Endodermal cell (in vitro differentiated cells): ENCODE measurements around the gene RHOT1. TPM values are rescaled to one million over a fixed set of nuclear protein-coding genes. Genes with fewer than 3 reads are reported as not detected.
"Not testable (repeated sequence)": the region's sequence is repeated elsewhere in the genome, so short reads cannot be mapped to it uniquely, and the experiment has no call there.

Experiments used
- DNase-seq: peaks from one replicate; pipeline ENCODE4 v3.0.0-alpha.2; 2017
- H3K27ac ChIP-seq: 2 replicates; pipeline ENCODE4 v1.5.1; 2013; ENCODE audit warnings: mild to moderate bottlenecking, low read depth, low read length, moderate library complexity
- H3K27me3 ChIP-seq: 2 replicates; pipeline ENCODE4 v1.6.1; 2013; ENCODE audit warnings: mild to moderate bottlenecking, low read length, moderate library complexity; ENCODE audit not compliant: insufficient read depth, control insufficient read depth, poor library complexity, severe bottlenecking
- H3K36me3 ChIP-seq: 2 replicates; pipeline ENCODE4 v1.7.0; 2013; ENCODE audit warnings: mild to moderate bottlenecking, low read length, moderate library complexity; ENCODE audit not compliant: control insufficient read depth, insufficient read depth
- H3K4me1 ChIP-seq: one replicate; pipeline ENCODE4 v1.7.0; 2013; ENCODE audit warnings: low read length; ENCODE audit not compliant: control insufficient read depth, insufficient read depth
- H3K4me3 ChIP-seq: 2 replicates; pipeline ENCODE4 v1.5.1; 2013; ENCODE audit warnings: mild to moderate bottlenecking, low read length, moderate library complexity
- H3K9ac ChIP-seq: 2 replicates; pipeline ENCODE4 v1.6.1; 2013; ENCODE audit warnings: mild to moderate bottlenecking, low read length, moderate library complexity; ENCODE audit not compliant: poor library complexity, severe bottlenecking; ENCODE audit errors: extremely low read depth
- H3K9me3 ChIP-seq: 2 replicates; pipeline ENCODE4 v1.6.1; 2013; ENCODE audit warnings: mild to moderate bottlenecking, low read length, moderate library complexity; ENCODE audit not compliant: control insufficient read depth
- H3K27ac Mint-ChIP-seq: 2 replicates; pipeline ENCODE4 v1.8.0; 2020; ENCODE audit warnings: mixed read lengths
- H3K27me3 Mint-ChIP-seq: 2 replicates; pipeline ENCODE4 v1.8.0; 2021; ENCODE audit warnings: mild to moderate bottlenecking, mixed read lengths; ENCODE audit not compliant: insufficient read depth
- H3K36me3 Mint-ChIP-seq: 2 replicates; pipeline ENCODE4 v1.8.0; 2020; ENCODE audit warnings: low read depth, mixed read lengths
- H3K4me1 Mint-ChIP-seq: 2 replicates; pipeline ENCODE4 v1.8.0; 2020; ENCODE audit warnings: mixed read lengths
- H3K4me3 Mint-ChIP-seq: 2 replicates; pipeline ENCODE4 v1.8.0; 2020; ENCODE audit warnings: mild to moderate bottlenecking, moderate library complexity, mixed read lengths
- H3K9me3 Mint-ChIP-seq: 2 replicates; pipeline ENCODE4 v1.8.0; 2020; ENCODE audit warnings: mild to moderate bottlenecking, mixed read lengths
- CTCF ChIP-seq: fragments of 200-600 bp; sonication (generic); conservative IDR thresholded peaks from 2 replicates; pipeline ENCODE4 v1.5.0; 2021; ENCODE audit warnings: antibody characterized with exemption, mild to moderate bottlenecking
- WGBS, 2 experiments: methylation state at CpG; one replicate each; pipeline versions ENCODE4 v1.1.5 to v1.1.7; 2013; ENCODE audit warnings: missing lambda C conversion rate in 2 of 2, mixed read lengths in 1 of 2; ENCODE audit not compliant: insufficient coverage in 1 of 2, insufficient read length in 1 of 2; 5-methylcytosine and 5-hydroxymethylcytosine counted together
- total RNA-seq, 2 donors: library from RNA; stranded (reverse); fragmentation: NEBNext Ultra II Directional in 1 of 2; extraction: Animal tissue kit (Norgen Biotek cat#: 25700) in 1 of 2; gene quantifications; 2 replicates in 1 of 2; 3 replicates in 1 of 2; pipeline ENCODE4 v1.2.1, GENCODE V29; 2021

RHOT1 gene
- total RNA-seq, 2 donors from 2014 or later: 30.0 to 35.7 TPM

GRCh38 chr17:32141679-32142037 is 644 bp upstream of the RHOT1 start:
- peak overlapping the region; percentile 70 for H3K27ac ChIP-seq
- Mint-ChIP-seq H3K4me3 (peak overlapping the region; percentile 98), H3K4me1 (peaks cover 16% of the 10 kb centered on the region), H3K9me3 (no peaks in the 10 kb centered on the region), H3K36me3 (peaks cover 3% of the 10 kb centered on the region), H3K27me3 (no peaks in the 10 kb centered on the region), H3K27ac (peak overlapping the region; percentile 89)
- H3K9ac ChIP-seq: peak overlapping the region; percentile 76
- H3K4me1 ChIP-seq: no peaks in the 10 kb centered on the region
- no peaks in the 10 kb centered on the region for H3K27me3 ChIP-seq
- DNase-seq: no peak
- 20 to 28% methylated on average over 4 to 7 of the region's 12 CpGs for WGBS, 2 experiments
- no peaks in the 10 kb centered on the region for H3K9me3 ChIP-seq
- no peak for TF ChIP-seq CTCF
- peaks cover 6% of the 10 kb centered on the region for H3K36me3 ChIP-seq
- peak overlapping the region; percentile 85 for H3K4me3 ChIP-seq

- Mint-ChIP-seq H3K4me1 (peaks cover 16% of the 10 kb centered on the region), H3K27ac (peak overlapping the region; percentile 91), H3K9me3 (no peaks in the 10 kb centered on the region), H3K4me3 (peak overlapping the region; percentile 98), H3K27me3 (no peaks in the 10 kb centered on the region), H3K36me3 (peaks cover 4% of the 10 kb centered on the region)
- Histone ChIP-seq H3K36me3 (peaks cover 6% of the 10 kb centered on the region), H3K27ac (peak overlapping the region; percentile 87), H3K9me3 (no peaks in the 10 kb centered on the region), H3K4me3 (peak overlapping the region; percentile 97), H3K9ac (peak overlapping the region; percentile 82), H3K27me3 (no peaks in the 10 kb centered on the region), H3K4me1 (no peaks in the 10 kb centered on the region)
- no peak for TF ChIP-seq CTCF
- peak; percentile 96 for DNase-seq
- WGBS, 2 experiments: 5 to 6% methylated on average over 14 to 23 of the region's 23 CpGs
These were observed 690 bp downstream of the RHOT1 start for GRCh38 chr17:32142857-32143526.

- Histone ChIP-seq H3K27me3 (no peaks in the 10 kb centered on the region), H3K4me1 (no peaks in the 10 kb centered on the region), H3K4me3 (peak overlapping the region; percentile 97), H3K36me3 (peaks cover 6% of the 10 kb centered on the region), H3K9me3 (no peaks in the 10 kb centered on the region), H3K9ac (peak overlapping the region; percentile 82), H3K27ac (no peak overlapping the region)
- Mint-ChIP-seq H3K9me3 (no peaks in the 10 kb centered on the region), H3K36me3 (peaks cover 4% of the 10 kb centered on the region), H3K27ac (no peak overlapping the region), H3K4me3 (peak overlapping the region; percentile 98), H3K27me3 (no peaks in the 10 kb centered on the region), H3K4me1 (peaks cover 16% of the 10 kb centered on the region)
- 61 to 66% methylated on average over 5 to 6 of the region's 6 CpGs for WGBS, 2 experiments
- no peak for DNase-seq
- TF ChIP-seq CTCF: no peak
These were observed 1.2 kb downstream of the RHOT1 start for GRCh38 chr17:32143527-32143870.

- not testable (repeated sequence) for DNase-seq, H3K27me3 ChIP-seq, H3K27ac ChIP-seq, H3K36me3 ChIP-seq, H3K9me3 Mint-ChIP-seq, H3K4me3 ChIP-seq, H3K36me3 Mint-ChIP-seq, H3K9ac ChIP-seq, H3K4me1 ChIP-seq, H3K4me3 Mint-ChIP-seq, H3K9me3 ChIP-seq, H3K27me3 Mint-ChIP-seq, H3K27ac Mint-ChIP-seq
- WGBS, 2 experiments: 80 to 94% methylated on average over 1 to 2 of the region's 2 CpGs
- H3K4me1 Mint-ChIP-seq: peaks cover 16% of the 10 kb centered on the region
These were observed 2.1 kb downstream of the RHOT1 start for GRCh38 chr17:32144442-32144841.
